ENCODE results near the gene KRT85.

Gene KRT85

GRCh38 chr12:52366738-52367485, at the start of gene KRT85:
TSS of gene KRT85 (minus strand) at chr12:52367481. CDS start at chr12:52367405, 76 bp downstream.
- Histone ChIP-seq H3K4me3 (no peak within 1 kb of the TSS), H3K27ac (no peak within 1 kb of the TSS)
- TF ChIP-seq, protein P1, sequence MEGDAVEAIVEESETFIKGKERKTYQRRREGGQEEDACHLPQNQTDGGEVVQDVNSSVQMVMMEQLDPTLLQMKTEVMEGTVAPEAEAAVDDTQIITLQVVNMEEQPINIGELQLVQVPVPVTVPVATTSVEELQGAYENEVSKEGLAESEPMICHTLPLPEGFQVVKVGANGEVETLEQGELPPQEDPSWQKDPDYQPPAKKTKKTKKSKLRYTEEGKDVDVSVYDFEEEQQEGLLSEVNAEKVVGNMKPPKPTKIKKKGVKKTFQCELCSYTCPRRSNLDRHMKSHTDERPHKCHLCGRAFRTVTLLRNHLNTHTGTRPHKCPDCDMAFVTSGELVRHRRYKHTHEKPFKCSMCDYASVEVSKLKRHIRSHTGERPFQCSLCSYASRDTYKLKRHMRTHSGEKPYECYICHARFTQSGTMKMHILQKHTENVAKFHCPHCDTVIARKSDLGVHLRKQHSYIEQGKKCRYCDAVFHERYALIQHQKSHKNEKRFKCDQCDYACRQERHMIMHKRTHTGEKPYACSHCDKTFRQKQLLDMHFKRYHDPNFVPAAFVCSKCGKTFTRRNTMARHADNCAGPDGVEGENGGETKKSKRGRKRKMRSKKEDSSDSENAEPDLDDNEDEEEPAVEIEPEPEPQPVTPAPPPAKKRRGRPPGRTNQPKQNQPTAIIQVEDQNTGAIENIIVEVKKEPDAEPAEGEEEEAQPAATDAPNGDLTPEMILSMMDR (IDR thresholded peaks at IDR 0.05): no peak
- no peak for DNase-seq (ENCODE audit: low spot score)

DNA sequence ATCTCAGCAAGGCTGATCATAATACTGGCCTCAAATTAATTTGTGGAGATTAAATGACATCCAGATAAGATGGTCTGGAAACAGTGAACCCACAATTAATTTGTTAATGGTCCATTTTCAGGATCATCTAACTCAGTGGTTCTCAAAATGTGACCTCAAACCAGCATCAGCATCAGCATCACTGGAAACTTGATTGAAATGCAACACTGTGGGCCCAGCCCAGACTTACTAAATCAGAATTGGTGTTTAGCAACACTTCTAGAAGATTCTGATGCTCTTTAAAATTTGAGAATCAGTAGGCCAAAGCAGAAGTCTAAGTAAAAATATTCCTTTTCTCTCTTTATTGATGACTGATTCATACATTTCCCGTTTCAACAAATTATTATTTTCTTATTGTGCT, 49.5 kb upstream of the KRT85 start:
- Histone ChIP-seq H3K4me3 (no peak overlapping the region), H3K27ac (peak overlapping the region in 1 of 2 donors; percentile 85)
- no peak for DNase-seq (ENCODE audit: low spot score)
- TF ChIP-seq, protein P1 (IDR thresholded peaks at IDR 0.05): no peak

DNA sequence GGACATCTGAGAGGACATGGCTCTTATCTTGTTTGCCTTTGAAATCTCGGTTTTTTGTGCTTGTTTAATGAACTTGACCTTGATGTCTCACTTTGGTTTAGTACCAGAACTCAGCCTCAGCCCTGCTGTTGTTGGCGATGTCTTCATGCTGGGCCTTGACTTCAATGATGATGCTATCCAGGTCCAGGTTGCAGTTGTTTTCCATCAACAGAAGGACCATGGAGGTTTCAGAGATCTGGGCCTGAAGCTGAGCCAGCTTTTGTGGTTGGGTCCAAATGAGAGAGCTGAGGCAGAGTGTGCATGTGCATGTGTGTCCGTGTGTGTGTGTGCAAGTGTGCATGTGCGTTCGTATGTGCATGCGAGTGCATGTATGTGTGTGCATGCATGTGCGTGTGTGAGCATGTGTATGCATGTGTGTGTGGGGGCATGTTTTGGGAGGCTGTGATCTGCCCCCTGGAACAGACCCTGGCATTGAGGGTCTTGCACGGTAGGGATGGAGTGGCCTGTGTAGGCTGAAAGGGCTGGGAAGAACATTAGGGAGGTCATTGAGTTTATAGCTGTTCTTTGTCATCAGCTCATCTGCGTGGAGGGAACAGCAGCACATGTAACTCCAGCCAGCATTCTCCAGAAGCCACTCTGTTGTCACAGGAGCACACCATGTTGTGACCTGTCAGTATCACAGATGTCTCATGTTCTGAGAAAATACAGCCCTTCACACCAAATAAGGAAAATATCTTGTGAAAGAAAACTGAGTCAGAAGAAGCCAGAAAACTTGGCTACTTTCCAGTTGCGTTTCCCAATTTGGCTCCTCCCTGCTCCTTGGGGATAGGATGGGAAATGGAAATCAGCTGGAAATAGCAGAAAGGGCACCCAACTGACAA, 48.8 kb upstream of the KRT85 start:
- peak overlapping the region in 1 of 2 donors; percentile 85 for H3K27ac ChIP-seq
- TF ChIP-seq, protein P1 (IDR thresholded peaks at IDR 0.05): no peak
- no peak overlapping the region for H3K4me3 ChIP-seq
- no peak for DNase-seq (ENCODE audit: low spot score)

GRCh38 chr12:52414936-52415335, 47.7 kb upstream of the KRT85 start:
- Histone ChIP-seq H3K27ac (peak overlapping the region in 1 of 2 donors; percentile 73), H3K4me3 (no peak overlapping the region)
- DNase-seq (ENCODE audit: low spot score): no peak
- TF ChIP-seq, protein P1 (IDR thresholded peaks at IDR 0.05): no peak

GRCh38 chr12:52413782-52414345, 46.6 kb upstream of the KRT85 start:
- no peak overlapping the region for H3K4me3 ChIP-seq
- DNase-seq (ENCODE audit: low spot score): no peak
- H3K27ac ChIP-seq: no peak overlapping the region
- TF ChIP-seq, protein P1 (IDR thresholded peaks at IDR 0.05): no peak

- Histone ChIP-seq H3K27ac (no peak overlapping the region), H3K4me3 (no peak overlapping the region)
- TF ChIP-seq, protein P1 (IDR thresholded peaks at IDR 0.05): no peak
- DNase-seq (ENCODE audit: low spot score): no peak
Measured at GRCh38 chr12:52413202-52413601, 45.9 kb upstream of the KRT85 start.
